Endothelial cell of umbilical vein (primary cell): ENCODE data around the gene EPS15. TPM values are rescaled to one million over a fixed set of nuclear protein-coding genes. Genes with fewer than 3 reads are reported as not detected.
"Not testable (repeated sequence)": the region's sequence is repeated elsewhere in the genome, so short reads cannot be mapped to it uniquely, and the experiment has no call there.

ENCODE experiments used
- BruUV-seq: library from RNA; stranded (reverse); fragments of 400-500 nt; replicated peaks from 2 replicates; lab custom pipeline; 2021; lab: Mats Ljungman, UMichigan
- CTCF ChIA-PET: fragments of 300-600, 350-600 bp; sonication (Branson Sonifier 250); formaldehyde crosslinking; loops from one replicate; lab custom pipeline; 2021; ENCODE audit warnings: antibody characterized with exemption, inconsistent platforms; lab: Charles Lee
- POLR2A ChIA-PET: fragments of 300-600, 350-600 bp; sonication (Branson Sonifier 250); formaldehyde crosslinking; loops from one replicate; lab custom pipeline; 2021; ENCODE audit warnings: antibody characterized with exemption, inconsistent platforms; lab: Charles Lee
- DNase-seq: peaks from one replicate; pipeline ENCODE4 v3.0.0-alpha.2; 2011; ENCODE audit warnings: low read depth, low spot score
- FAIRE-seq: peaks from 2 replicates; lab custom pipeline; 2011; peaks lifted over from hg19 to GRCh38; lab: Jason Lieb, UNC
- H2AFZ ChIP-seq: 2 replicates; pipeline ENCODE4 v1.6.0; 2012; ENCODE audit warnings: low read depth, low read length, control low read depth, inconsistent platforms
- H3K27ac ChIP-seq: 2 replicates; pipeline ENCODE4 v1.5.1; 2011; ENCODE audit warnings: low read depth, mild to moderate bottlenecking, control low read depth, low read length, moderate library complexity; ENCODE audit not compliant: insufficient read depth
- H3K27me3 ChIP-seq, 2 experiments: 2 replicates each; pipeline versions ENCODE4 v1.6.0 to v1.6.1; 2011; ENCODE audit warnings: low read length in 2 of 2, mixed read lengths in 1 of 2; ENCODE audit not compliant: control insufficient read depth in 2 of 2, insufficient read depth in 2 of 2
- H3K36me3 ChIP-seq, 2 experiments: 2 replicates in 1 of 2; 3 replicates in 1 of 2; pipeline ENCODE4 v1.5.1; 2011; ENCODE audit warnings: low read length in 2 of 2, mild to moderate bottlenecking in 1 of 2, moderate library complexity in 1 of 2; ENCODE audit not compliant: control insufficient read depth in 2 of 2, insufficient read depth in 2 of 2; ENCODE audit errors: extremely low read depth in 1 of 2
- H3K4me1 ChIP-seq: 3 replicates; pipeline ENCODE4 v1.5.1; 2011; ENCODE audit warnings: mild to moderate bottlenecking, low read length; ENCODE audit not compliant: control insufficient read depth, insufficient read depth; ENCODE audit errors: extremely low read depth
- H3K4me2 ChIP-seq: 2 replicates; pipeline ENCODE4 v1.6.1; 2011; ENCODE audit warnings: low read length, control low read depth, mixed read lengths; ENCODE audit not compliant: insufficient read depth
- H3K4me3 ChIP-seq, 3 experiments: fragments of 200-600 bp in 1 of 3; sonication (generic), shearing (Covaris generic) in 1 of 3; replicated peaks in 1 of 3; 2 replicates each; pipeline ENCODE4 v1.5.1; 2011 to 2016; ENCODE audit warnings: control low read depth in 3 of 3, low read length in 3 of 3, mild to moderate bottlenecking in 2 of 3, inconsistent platforms in 1 of 3, low read depth in 1 of 3, moderate library complexity in 1 of 3; ENCODE audit not compliant: insufficient read depth in 1 of 3
- H3K79me2 ChIP-seq: 2 replicates; pipeline ENCODE4 v1.6.0; 2012; ENCODE audit warnings: low read length, inconsistent platforms; ENCODE audit not compliant: control insufficient read depth, insufficient read depth
- H3K9ac ChIP-seq: replicated peaks from 2 replicates; pipeline ENCODE3; 2011; ENCODE audit warnings: low read length, control low read depth; ENCODE audit not compliant: insufficient read depth; ENCODE audit errors: extremely low read depth
- H3K9me1 ChIP-seq: replicated peaks from 3 replicates; pipeline ENCODE4 v1.6.0; 2011; ENCODE audit warnings: mild to moderate bottlenecking, low read length; ENCODE audit not compliant: control insufficient read depth, insufficient read depth; ENCODE audit errors: extremely low read depth
- H3K9me3 ChIP-seq: replicated peaks from 2 replicates; pipeline ENCODE4 v1.5.1; 2012; ENCODE audit warnings: low read length, inconsistent platforms; ENCODE audit not compliant: control insufficient read depth, insufficient read depth
- H4K20me1 ChIP-seq: replicated peaks from 2 replicates; pipeline ENCODE3; 2011; ENCODE audit warnings: mild to moderate bottlenecking, low read length; ENCODE audit not compliant: control insufficient read depth, insufficient read depth; ENCODE audit errors: extremely low read depth
- JUN ChIP-seq: IDR thresholded peaks from 2 replicates; pipeline ENCODE4 v1.6.1; 2011; ENCODE audit warnings: borderline replicate concordance, low read depth; ENCODE audit not compliant: insufficient read length, insufficient read depth
- POLR2AphosphoS5 ChIP-seq: IDR thresholded peaks from 2 replicates; pipeline ENCODE4 v1.6.1; 2012; ENCODE audit warnings: low read depth, mild to moderate bottlenecking, control low read depth, low read length, moderate library complexity; ENCODE audit not compliant: insufficient read depth
- dilution Hi-C: fragments of 300-500 bp; cut with MboI; formaldehyde crosslinking; loops from one replicate; pipeline ENCODE4 v1.15.0; 2019; ENCODE audit warnings: low sequenced_read_pairs; ENCODE audit not compliant: extremely low pct_ligation_motif_present
- intact Hi-C: fragments of 100-400 bp; cut with micrococcal nuclease; formaldehyde crosslinking; loops from one replicate; pipeline ENCODE4 v1.10.0; 2022
- polyA plus RNA-seq, 4 experiments: library from polyadenylated mRNA; depleted of rRNA in 3 of 4; stranded (reverse) in 3 of 4; unstranded in 1 of 4; fragments of >200 nt; gene quantifications; 2 replicates each; pipeline versions ENCODE4 v1.2.1 to v1.2.3, GENCODE V29; 2011 to 2012; ENCODE audit warnings: missing spikeins in 1 of 4
- total RNA-seq: library from RNA; stranded (reverse); gene quantifications from 2 replicates; pipeline ENCODE4 v1.2.3, GENCODE V29; 2021
- TF ChIP-seq, protein P1 (sequence below), 2 donors: IDR thresholded peaks; 1 replicate in 1 of 2; 2 replicates in 1 of 2; pipeline ENCODE4 v1.5.1; 2011; ENCODE audit warnings: low read length in 2 of 2, mild to moderate bottlenecking in 2 of 2, moderate library complexity in 2 of 2, control low read depth in 1 of 2, inconsistent platforms in 1 of 2, low read depth in 1 of 2; ENCODE audit not compliant: insufficient read depth in 1 of 2; ENCODE audit errors: extremely low read depth in 1 of 2

The EPS15 gene
- total and polyA plus RNA-seq, 2 donors (not counting 3 experiments of a cell fraction or from before 2014, with no cell fraction given): 15.4 to 44.8 TPM

DNA sequence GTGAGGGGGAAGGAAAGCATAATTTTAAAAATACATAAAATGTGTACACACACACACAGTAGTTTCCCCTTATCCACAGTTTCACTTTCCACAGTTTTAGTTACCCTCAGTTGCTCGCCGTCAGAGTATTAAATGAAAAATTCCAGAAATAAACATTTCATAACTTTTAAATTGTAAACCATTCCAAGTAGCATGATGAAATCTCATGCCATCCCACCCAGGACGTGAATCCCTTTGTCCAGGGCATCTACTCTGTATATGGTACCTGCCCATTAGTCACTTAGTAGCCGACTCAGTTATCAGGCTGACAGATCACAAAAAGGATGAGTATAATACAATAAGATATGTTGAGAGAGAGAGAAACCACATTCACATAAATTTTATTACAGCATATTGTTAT lies 36.2 kb downstream of the EPS15 start:
- FAIRE-seq: no peak
- H3K27ac ChIP-seq: no peak overlapping the region

DNA sequence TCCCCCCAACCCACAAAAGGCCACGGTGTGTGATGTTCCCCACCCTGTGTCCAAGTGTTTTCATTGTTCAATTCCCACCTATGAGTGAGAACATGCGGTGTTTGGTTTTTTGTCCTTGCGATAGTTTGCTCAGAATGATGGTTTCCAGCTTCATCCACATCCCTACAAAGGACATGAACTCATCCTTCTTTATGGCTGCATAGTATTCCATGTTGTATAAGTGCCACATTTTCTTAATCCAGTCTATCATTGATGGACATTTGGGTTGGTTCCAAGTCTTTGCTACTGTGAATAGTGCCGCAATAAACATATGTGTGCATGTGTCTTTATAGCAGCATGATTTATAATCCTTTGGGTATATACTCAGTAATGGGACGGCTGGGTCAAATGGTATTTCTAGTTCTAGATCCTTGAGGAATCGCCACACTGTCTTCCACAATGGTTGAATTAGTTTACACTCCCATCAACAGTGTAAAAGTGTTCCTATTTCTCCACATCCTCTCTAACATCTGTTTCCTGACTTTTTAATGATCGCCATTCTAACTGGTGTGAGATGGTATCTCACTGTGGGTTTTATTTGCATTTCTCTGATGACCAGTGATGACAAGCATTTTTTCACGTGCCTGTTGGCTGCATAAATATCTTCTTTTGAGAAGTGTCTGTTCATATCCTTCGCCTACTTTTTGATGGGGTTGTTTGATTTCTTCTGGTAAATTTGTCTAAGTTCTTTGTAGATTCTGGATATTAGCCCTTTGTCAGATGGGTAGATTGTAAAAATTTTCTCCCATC lies 44.0 kb downstream of the EPS15 start:
- intact Hi-C loops, FAIRE-seq, H4K20me1 ChIP-seq, POLR2A ChIA-PET, H3K27me3 ChIP-seq, H3K79me2 ChIP-seq, H3K36me3 ChIP-seq, H2AFZ ChIP-seq, CTCF ChIA-PET, dilution Hi-C loops, H3K4me3 ChIP-seq, BruUV-seq, H3K4me2 ChIP-seq, H3K27ac ChIP-seq, H3K4me1 ChIP-seq, H3K9me3 ChIP-seq, H3K9me1 ChIP-seq, H3K9ac ChIP-seq: not testable (repeated sequence)
- peak; percentile 29 for DNase-seq

More for the DNA sequence above, 36.2 kb downstream of the EPS15 start:
- Histone ChIP-seq H3K79me2 (peaks cover 32% of the 10 kb centered on the region), H3K4me3 (no peak overlapping the region), H3K4me2 (no peak overlapping the region), H3K36me3 (no peaks in the 10 kb centered on the region), H3K27me3 (no peaks in the 10 kb centered on the region), H3K9ac (no peak overlapping the region), H3K9me1 (no peaks in the 10 kb centered on the region), H3K9me3 (no peaks in the 10 kb centered on the region), H2AFZ (no peak overlapping the region), H4K20me1 (peaks cover 2% of the 10 kb centered on the region), H3K4me1 (no peaks in the 10 kb centered on the region)
- ChIA-PET CTCF (interaction anchor here (1.1 kb wide), 1 partner anchor 10 kb away, joined by 3 read pairs; no protein-coding TSS in a partner anchor), POLR2A (no interaction called here)
- BruUV-seq: no TSS peak
- dilution Hi-C loops: no loop called here
- intact Hi-C loops: no loop called here
- no peak for DNase-seq
- TF ChIP-seq, protein P1, sequence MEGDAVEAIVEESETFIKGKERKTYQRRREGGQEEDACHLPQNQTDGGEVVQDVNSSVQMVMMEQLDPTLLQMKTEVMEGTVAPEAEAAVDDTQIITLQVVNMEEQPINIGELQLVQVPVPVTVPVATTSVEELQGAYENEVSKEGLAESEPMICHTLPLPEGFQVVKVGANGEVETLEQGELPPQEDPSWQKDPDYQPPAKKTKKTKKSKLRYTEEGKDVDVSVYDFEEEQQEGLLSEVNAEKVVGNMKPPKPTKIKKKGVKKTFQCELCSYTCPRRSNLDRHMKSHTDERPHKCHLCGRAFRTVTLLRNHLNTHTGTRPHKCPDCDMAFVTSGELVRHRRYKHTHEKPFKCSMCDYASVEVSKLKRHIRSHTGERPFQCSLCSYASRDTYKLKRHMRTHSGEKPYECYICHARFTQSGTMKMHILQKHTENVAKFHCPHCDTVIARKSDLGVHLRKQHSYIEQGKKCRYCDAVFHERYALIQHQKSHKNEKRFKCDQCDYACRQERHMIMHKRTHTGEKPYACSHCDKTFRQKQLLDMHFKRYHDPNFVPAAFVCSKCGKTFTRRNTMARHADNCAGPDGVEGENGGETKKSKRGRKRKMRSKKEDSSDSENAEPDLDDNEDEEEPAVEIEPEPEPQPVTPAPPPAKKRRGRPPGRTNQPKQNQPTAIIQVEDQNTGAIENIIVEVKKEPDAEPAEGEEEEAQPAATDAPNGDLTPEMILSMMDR (IDR thresholded peaks at IDR 0.05; ENCODE audit: extremely low read depth in 1 of 2, insufficient read depth in 1 of 2, low read depth in 1 of 2, low read length in 2 of 2): no peak
- TF ChIP-seq POLR2AphosphoS5 (no peak), JUN (no peak)
